Right cardiac atrium (tissue), 5 donors: ENCODE data around the gene WDR49. TPM values are rescaled to one million over a fixed set of nuclear protein-coding genes. Genes with fewer than 3 reads are reported as not detected.

Experiments used
- ATAC-seq, 2 donors: fragments of 200-7000 bp; cut with Tn5 transposase; one replicate each; pipeline versions ENCODE4 v1.8.0 to v1.9.1; 2020; ENCODE audit warnings: moderate library complexity in 2 of 2, mild to moderate bottlenecking in 1 of 2
- DNase-seq, 3 donors: peaks; one replicate each; pipeline ENCODE4 v3.0.0-alpha.2; 2020
- H3K27ac ChIP-seq: one replicate; pipeline ENCODE4 v1.5.1; 2013; ENCODE audit warnings: mild to moderate bottlenecking, low read length, control low read depth, moderate library complexity
- H3K27me3 ChIP-seq: one replicate; pipeline ENCODE4 v1.6.1; 2013; ENCODE audit not compliant: control insufficient read depth, insufficient read depth
- H3K4me1 ChIP-seq: one replicate; pipeline ENCODE4 v1.6.1; 2013; ENCODE audit warnings: low read length; ENCODE audit not compliant: control insufficient read depth, insufficient read depth
- H3K4me3 ChIP-seq: one replicate; pipeline ENCODE4 v1.5.1; 2013; ENCODE audit warnings: low read length, control low read depth
- H3K9me3 ChIP-seq: one replicate; pipeline ENCODE4 v1.6.1; 2013; ENCODE audit warnings: low read length; ENCODE audit not compliant: control insufficient read depth
- WGBS: extraction: QIAGEN DNeasy Blood & Tissue Kit; methylation state at CpG from one replicate; pipeline ENCODE4 v1.1.7; 2013; 5-methylcytosine and 5-hydroxymethylcytosine counted together
- intact Hi-C, 4 donors: fragments of 100-400 bp; cut with DNase I; formaldehyde crosslinking; loops; one replicate each; pipeline versions ENCODE4 v1.11.0 to v1.14.0; 2022 to 2023
- polyA plus RNA-seq: library from polyadenylated mRNA; stranded (reverse); fragments of 200-250 nt; gene quantifications from one replicate; pipeline ENCODE4 v1.2.3, GENCODE V29; 2013
- total RNA-seq, 4 donors: library from RNA; stranded (reverse); fragmentation: NEBNext Ultra II Directional; extraction: Animal tissue kit (Norgen Biotek cat#: 25700); gene quantifications; one replicate each; pipeline ENCODE4 v1.2.1, GENCODE V29; 2021
- donor health status: healthy with polysubstance abuse.
- donor health status: DM: no; HTN: yes; CAD: no.
- donor health status: DM: no; HTN: no; CAD: no.
- donor health status: DM: no; HTN: yes; CAD: no; lungs with severe emphysema.
- donor health status: DM: yes; HTN: yes; CAD: no.

WDR49 gene
- total and polyA plus RNA-seq, 5 donors: 4.4 to 29.6 (median 25.3) TPM

- Histone ChIP-seq H3K27me3 (no peaks in the 10 kb centered on the region), H3K4me1 (no peaks in the 10 kb centered on the region), H3K4me3 (no peak overlapping the region), H3K9me3 (no peaks in the 10 kb centered on the region), H3K27ac (no peak overlapping the region)
- intact Hi-C loops: no loop called here
- DNase-seq (no peak), ATAC-seq (no peak)
- WGBS: 29% methylated on average over 2 of the region's 2 CpGs
Measured at GRCh38 chr3:167564612-167565011, 89.1 kb downstream of the WDR49 start.

GRCh38 chr3:167559924-167560323 is 93.8 kb downstream of the WDR49 start:
- no peaks in the 10 kb centered on the region for H3K27me3 ChIP-seq
- H3K4me3 ChIP-seq: no peak overlapping the region
- intact Hi-C loops: no loop called here
- H3K4me1 ChIP-seq: no peaks in the 10 kb centered on the region
- DNase-seq (no peak), ATAC-seq (no peak)
- WGBS: 80% methylated on average over 4 of the region's 4 CpGs
- H3K27ac ChIP-seq: no peak overlapping the region
- no peaks in the 10 kb centered on the region for H3K9me3 ChIP-seq

GRCh38 chr3:167554898-167555297 is 98.8 kb downstream of the WDR49 start:
- WGBS: 71% methylated on average over 3 of the region's 3 CpGs
- intact Hi-C loops: no loop called here
- no peaks in the 10 kb centered on the region for H3K9me3 ChIP-seq
- DNase-seq: no peak
- no peak for ATAC-seq
- H3K27me3 ChIP-seq: no peaks in the 10 kb centered on the region
- no peaks in the 10 kb centered on the region for H3K4me1 ChIP-seq
- H3K4me3 ChIP-seq: no peak overlapping the region
- no peak overlapping the region for H3K27ac ChIP-seq

GRCh38 chr3:167538081-167538480 is 115.7 kb downstream of the WDR49 start:
- DNase-seq: no peak
- ATAC-seq: no peak
- Histone ChIP-seq H3K27me3 (no peaks in the 10 kb centered on the region), H3K4me1 (no peaks in the 10 kb centered on the region), H3K4me3 (no peak overlapping the region), H3K9me3 (no peaks in the 10 kb centered on the region), H3K27ac (no peak overlapping the region)
- WGBS: 37% methylated on average over 1 of the region's 1 CpG
- intact Hi-C loops: no loop called here

GRCh38 chr3:167521006-167521355 is 132.8 kb downstream of the WDR49 start:
- H3K4me1 ChIP-seq: no peaks in the 10 kb centered on the region
- no peak overlapping the region for H3K4me3 ChIP-seq
- DNase-seq (no peak), ATAC-seq (no peak)
- no peaks in the 10 kb centered on the region for H3K9me3 ChIP-seq
- no peaks in the 10 kb centered on the region for H3K27me3 ChIP-seq
- intact Hi-C loops: no loop called here
- H3K27ac ChIP-seq: no peak overlapping the region

- ATAC-seq: no peak
- H3K4me3 ChIP-seq: no peak overlapping the region
- no peaks in the 10 kb centered on the region for H3K9me3 ChIP-seq
- intact Hi-C loops: no loop called here
- H3K27ac ChIP-seq: no peak overlapping the region
- H3K27me3 ChIP-seq: no peaks in the 10 kb centered on the region
- WGBS: 86% methylated on average over 2 of the region's 2 CpGs
- H3K4me1 ChIP-seq: no peaks in the 10 kb centered on the region
- no peak for DNase-seq
Measured at GRCh38 chr3:167520266-167521005, 133.3 kb downstream of the WDR49 start.

- DNase-seq: no peak
- Histone ChIP-seq H3K4me3 (no peak overlapping the region), H3K4me1 (no peaks in the 10 kb centered on the region), H3K27me3 (no peaks in the 10 kb centered on the region), H3K27ac (no peak overlapping the region), H3K9me3 (no peaks in the 10 kb centered on the region)
- ATAC-seq: no peak
- WGBS: 88% methylated on average over 1 of the region's 1 CpG
- intact Hi-C loops: no loop called here
Measured at GRCh38 chr3:167507954-167508353, 145.8 kb downstream of the WDR49 start.

GRCh38 chr3:167502401-167502800 is 151.3 kb downstream of the WDR49 start:
- intact Hi-C loops: no loop called here
- ATAC-seq (no peak), DNase-seq (no peak)
- 77% methylated on average over 2 of the region's 2 CpGs for WGBS
- Histone ChIP-seq H3K27me3 (no peaks in the 10 kb centered on the region), H3K27ac (no peak overlapping the region), H3K4me3 (no peak overlapping the region), H3K4me1 (no peaks in the 10 kb centered on the region), H3K9me3 (no peaks in the 10 kb centered on the region)

GRCh38 chr3:167501941-167502340 is 151.8 kb downstream of the WDR49 start:
- Histone ChIP-seq H3K4me3 (no peak overlapping the region), H3K4me1 (no peaks in the 10 kb centered on the region), H3K9me3 (no peaks in the 10 kb centered on the region), H3K27me3 (no peaks in the 10 kb centered on the region), H3K27ac (no peak overlapping the region)
- intact Hi-C loops: no loop called here
- ATAC-seq (no peak), DNase-seq (no peak)
- WGBS: 77% methylated on average over 3 of the region's 3 CpGs

- H3K27ac ChIP-seq: no peak overlapping the region
- no peaks in the 10 kb centered on the region for H3K4me1 ChIP-seq
- intact Hi-C loops: no loop called here
- H3K4me3 ChIP-seq: no peak overlapping the region
- H3K27me3 ChIP-seq: no peaks in the 10 kb centered on the region
- no peak for DNase-seq
- no peaks in the 10 kb centered on the region for H3K9me3 ChIP-seq
- ATAC-seq: no peak
- WGBS: 90% methylated on average over 7 of the region's 7 CpGs
Measured at GRCh38 chr3:167497903-167498302, 155.8 kb downstream of the WDR49 start.

GRCh38 chr3:167493244-167493643 is 160.5 kb downstream of the WDR49 start:
- no peak for ATAC-seq

GRCh38 chr3:167491621-167492020 is 162.1 kb downstream of the WDR49 start:
- Histone ChIP-seq H3K4me3 (no peak overlapping the region), H3K4me1 (no peaks in the 10 kb centered on the region), H3K9me3 (no peaks in the 10 kb centered on the region), H3K27ac (no peak overlapping the region), H3K27me3 (no peaks in the 10 kb centered on the region)
- ATAC-seq (no peak), DNase-seq (no peak)
- intact Hi-C loops: no loop called here

More at GRCh38 chr3:167493244-167493643, 160.5 kb downstream of the WDR49 start:
- H3K4me3 ChIP-seq: no peak overlapping the region
- 68% methylated on average over 3 of the region's 3 CpGs for WGBS
- intact Hi-C loops: no loop called here
- H3K4me1 ChIP-seq: no peaks in the 10 kb centered on the region
- no peak for DNase-seq
- no peak overlapping the region for H3K27ac ChIP-seq
- H3K27me3 ChIP-seq: no peaks in the 10 kb centered on the region
- no peaks in the 10 kb centered on the region for H3K9me3 ChIP-seq
